Body of pancreas (tissue), 4 donors: ENCODE measurements around the gene ARHGEF4.

Experiments
- CTCF ChIP-seq, 7 experiments: fragments of 450-650 bp in 4 of 7; fragments of 200-600 bp in 3 of 7; sonication (generic) in 3 of 7; IDR thresholded peaks; one replicate each; pipeline ENCODE4 v1.5.1; 2016 to 2019; ENCODE audit warnings: antibody characterized with exemption in 7 of 7
- POLR2A ChIP-seq, 3 donors: fragments of 450-650 bp; IDR thresholded peaks; one replicate each; pipeline ENCODE4 v1.6.1; 2016; ENCODE audit warnings: antibody characterized with exemption in 3 of 3, mild to moderate bottlenecking in 2 of 3

DNA sequence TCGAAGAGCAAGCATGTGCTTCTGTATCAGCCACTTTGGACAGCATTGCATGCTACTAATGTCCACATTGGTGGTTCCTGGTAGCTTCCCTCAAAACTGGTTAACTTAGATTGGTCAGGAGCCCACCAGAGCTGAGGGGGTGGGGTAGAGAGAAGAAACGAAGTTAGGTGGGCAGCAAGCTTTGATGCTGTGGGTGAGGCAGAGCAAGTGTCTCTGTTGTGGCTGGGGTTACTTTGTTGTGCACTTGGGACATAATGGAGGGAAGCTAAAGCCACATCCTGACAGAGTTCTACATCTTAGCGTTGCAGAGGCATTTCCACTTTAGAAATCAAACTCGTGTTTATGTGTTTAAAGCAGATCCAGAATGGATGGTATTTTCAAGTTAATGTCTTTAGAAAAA lies 173.9 kb downstream of the ARHGEF4 start:
- no peak for TF ChIP-seq CTCF (IDR thresholded peaks at IDR 0.05)
- TF ChIP-seq POLR2A (IDR thresholded peaks at IDR 0.05): no peak
